HCT116 (cell line): ENCODE data around the gene PRKG1. TPM values are rescaled to one million over a fixed set of nuclear protein-coding genes. Genes with fewer than 3 reads are reported as not detected.

Experiments
- ATAC-seq: fragments of 200-7000 bp; cut with Tn5 transposase; 2 replicates; pipeline ENCODE4 v1.9.1; 2020; ENCODE audit warnings: mild to moderate bottlenecking, moderate library complexity
- BruUV-seq: library from RNA; stranded (reverse); fragments of 400-500 nt; replicated peaks from 2 replicates; lab custom pipeline; 2021; lab: Mats Ljungman, UMichigan
- CTCF ChIA-PET: fragments of 300-600 bp; sonication (Branson Sonifier 250); formaldehyde crosslinking; loops from one replicate; lab custom pipeline; 2021; ENCODE audit warnings: antibody characterized with exemption; lab: Charles Lee
- POLR2A ChIA-PET: fragments of 300-600, 350-600 bp; sonication (Branson Sonifier 250); formaldehyde crosslinking; loops from one replicate; lab custom pipeline; 2021; ENCODE audit warnings: antibody characterized with exemption; lab: Charles Lee
- RAD21 ChIA-PET, 2 experiments: fragments of 300-600 bp; sonication (Branson Sonifier 250); formaldehyde crosslinking; loops; one replicate each; lab custom pipeline; 2023; ENCODE audit warnings: low total read pairs in 2 of 2; ENCODE audit not compliant: uncharacterized antibody in 2 of 2, unreplicated experiment in 2 of 2, low non-redundant PET in 1 of 2; lab: Charles Lee
- DNase-seq: peaks from one replicate; pipeline ENCODE4 v3.0.0-alpha.2; 2010; ENCODE audit warnings: low read depth, low spot score
- H2AFZ ChIP-seq: fragments of 200-600 bp; shearing (Covaris generic), sonication (generic); 2 replicates; pipeline ENCODE4 v1.6.1; 2017; ENCODE audit warnings: low read depth, mixed run types, mixed read lengths, antibody characterized with exemption, low read length; ENCODE audit not compliant: poor library complexity, severe bottlenecking
- H3K27ac ChIP-seq: 2 replicates; pipeline ENCODE4 v1.5.1; 2012; ENCODE audit warnings: low read depth, low read length
- H3K27me3 ChIP-seq: fragments of 200-600 bp; sonication (generic); 2 replicates; pipeline ENCODE4 v1.6.1; 2016; ENCODE audit warnings: mixed run types, low read length, mixed read lengths; ENCODE audit not compliant: insufficient read depth
- H3K36me3 ChIP-seq, 2 experiments: fragments of 200-500 bp in 1 of 2; fragments of 200-600 bp in 1 of 2; sonication (Bioruptor generic) in 1 of 2; sonication (generic) in 1 of 2; 2 replicates each; pipeline versions ENCODE4 v1.5.1 to v1.6.1; 2014 to 2016; ENCODE audit warnings: low read length in 2 of 2, inconsistent platforms in 1 of 2, mixed read lengths in 1 of 2, mixed run types in 1 of 2; ENCODE audit not compliant: insufficient read depth in 2 of 2, control insufficient read depth in 1 of 2
- H3K4me1 ChIP-seq, 2 experiments: fragments of 200-600 bp in 1 of 2; sonication (generic) in 1 of 2; 2 replicates each; pipeline versions ENCODE4 v1.5.1 to v1.6.1; 2012 to 2017; ENCODE audit warnings: low read length in 2 of 2, inconsistent platforms in 1 of 2, mild to moderate bottlenecking in 1 of 2, mixed read lengths in 1 of 2, mixed run types in 1 of 2, moderate library complexity in 1 of 2; ENCODE audit not compliant: insufficient read depth in 2 of 2, control insufficient read depth in 1 of 2
- H3K4me2 ChIP-seq: fragments of 200-600 bp; sonication (generic); 2 replicates; pipeline ENCODE4 v1.6.1; 2017; ENCODE audit warnings: mixed run types, low read length, mixed read lengths
- H3K4me3 ChIP-seq, 2 experiments: fragments of 200-600 bp in 1 of 2; sonication (generic) in 1 of 2; replicated peaks in 1 of 2; 2 replicates each; pipeline ENCODE4 v1.5.1; 2011 to 2016; ENCODE audit warnings: low read length in 2 of 2, control low read depth in 1 of 2, low read depth in 1 of 2, mild to moderate bottlenecking in 1 of 2, mixed read lengths in 1 of 2, mixed run types in 1 of 2
- H3K79me2 ChIP-seq: fragments of 200-600 bp; sonication (generic); 2 replicates; pipeline ENCODE4 v1.6.1; 2017; ENCODE audit warnings: mild to moderate bottlenecking, mixed run types, low read length, moderate library complexity, mixed read lengths; ENCODE audit not compliant: insufficient read depth
- H3K9ac ChIP-seq: fragments of 200-600 bp; sonication (generic); 2 replicates; pipeline ENCODE4 v1.6.1; 2016; ENCODE audit warnings: low read length, mixed read lengths
- H3K9me2 ChIP-seq: fragments of 200-600 bp; sonication (generic), shearing (Covaris generic); 2 replicates; pipeline ENCODE4 v1.6.1; 2017; ENCODE audit warnings: mixed run types, mild to moderate bottlenecking, moderate library complexity; ENCODE audit not compliant: insufficient read depth
- H3K9me3 ChIP-seq, 2 experiments: fragments of 200-500 bp in 1 of 2; fragments of 200-600 bp in 1 of 2; sonication (Bioruptor generic) in 1 of 2; sonication (generic) in 1 of 2; 2 replicates each; pipeline ENCODE4 v1.6.1; 2014 to 2017; ENCODE audit warnings: low read length in 2 of 2, mixed read lengths in 2 of 2, inconsistent platforms in 1 of 2, low read depth in 1 of 2, mild to moderate bottlenecking in 1 of 2, mixed run types in 1 of 2, moderate library complexity in 1 of 2; ENCODE audit not compliant: control insufficient read depth in 1 of 2, insufficient read depth in 1 of 2
- H4K20me1 ChIP-seq: fragments of 200-600 bp; sonication (generic), shearing (Covaris generic); 2 replicates; pipeline ENCODE4 v1.6.1; 2017; ENCODE audit warnings: mixed run types, mild to moderate bottlenecking, moderate library complexity; ENCODE audit not compliant: insufficient read depth
- CBX3 ChIP-seq: IDR thresholded peaks from 2 replicates; pipeline ENCODE4 v1.6.1; 2012; ENCODE audit warnings: low read depth
- CEBPB ChIP-seq: IDR thresholded peaks from 2 replicates; pipeline ENCODE4 v1.6.1; 2012; ENCODE audit warnings: low read depth
- CTCF ChIP-seq, 3 experiments: fragments of 200-600 bp in 1 of 3; sonication (generic) in 1 of 3; IDR thresholded peaks in 2 of 3; conservative IDR thresholded peaks in 1 of 3; 2 replicates each; pipeline ENCODE4 v1.5.1; 2012 to 2017; ENCODE audit warnings: low read depth in 2 of 3, low read length in 2 of 3, antibody characterized with exemption in 1 of 3, borderline replicate concordance in 1 of 3, control low read depth in 1 of 3, mild to moderate bottlenecking in 1 of 3, mixed read lengths in 1 of 3, mixed run types in 1 of 3, moderate library complexity in 1 of 3; ENCODE audit not compliant: insufficient read depth in 1 of 3
- ELF1 ChIP-seq: IDR thresholded peaks from 2 replicates; pipeline ENCODE4 v1.6.1; 2012; ENCODE audit warnings: low read depth, borderline replicate concordance
- EZH2phosphoT487 ChIP-seq: fragments of 200-600 bp; IDR thresholded peaks from 2 replicates; pipeline ENCODE4 v1.6.1; 2018; ENCODE audit warnings: antibody characterized with exemption, borderline replicate concordance
- FOSL1 ChIP-seq: IDR thresholded peaks from 2 replicates; pipeline ENCODE4 v1.6.1; 2012; ENCODE audit warnings: low read depth
- JUND ChIP-seq: IDR thresholded peaks from 2 replicates; pipeline ENCODE4 v1.6.1; 2012
- MAX ChIP-seq: IDR thresholded peaks from 2 replicates; pipeline ENCODE4 v1.6.1; 2012
- POLR2A ChIP-seq: IDR thresholded peaks from 2 replicates; pipeline ENCODE4 v1.7.0; 2011; ENCODE audit warnings: borderline replicate concordance; ENCODE audit not compliant: insufficient read depth, insufficient read length; ENCODE audit errors: extremely low read depth
- RAD21 ChIP-seq: IDR thresholded peaks from 2 replicates; pipeline ENCODE4 v1.6.1; 2012; ENCODE audit warnings: low read depth, mild to moderate bottlenecking
- SIN3A ChIP-seq: IDR thresholded peaks from 2 replicates; pipeline ENCODE4 v1.6.1; 2012; ENCODE audit warnings: low read depth
- SRF ChIP-seq: IDR thresholded peaks from 2 replicates; pipeline ENCODE4 v1.6.1; 2012; ENCODE audit warnings: low read depth
- YY1 ChIP-seq: IDR thresholded peaks from 2 replicates; pipeline ENCODE4 v1.6.1; 2011; ENCODE audit warnings: low read length, low read depth, moderate library complexity, mild to moderate bottlenecking; ENCODE audit not compliant: insufficient replicate concordance; ENCODE audit errors: extremely low read depth
- ZBTB33 ChIP-seq: IDR thresholded peaks from 2 replicates; pipeline ENCODE4 v1.6.1; 2011; ENCODE audit warnings: mild to moderate bottlenecking, low read length, moderate library complexity; ENCODE audit not compliant: insufficient replicate concordance; ENCODE audit errors: extremely low read depth
- ZFX ChIP-seq: fragments of 450-650 bp; IDR thresholded peaks from 2 replicates; pipeline ENCODE4 v1.6.1; 2017
- intact Hi-C: fragments of 100-400 bp; cut with micrococcal nuclease; formaldehyde crosslinking; loops from 2 replicates; pipeline ENCODE4 v1.10.0; 2022
- total RNA-seq: library from RNA; stranded (reverse); gene quantifications from one replicate; pipeline ENCODE4 v1.2.1, GENCODE V29; 2021; ENCODE audit not compliant: unreplicated experiment

PRKG1 gene
- total RNA-seq, 1 experiment from 2014 or later: 1.4 TPM

- ChIA-PET RAD21 (no interaction called here), POLR2A (no interaction called here), CTCF (no interaction called here)
- intact Hi-C loops: no loop called here
- Histone ChIP-seq H3K4me3 (no peak overlapping the region), H3K27ac (no peak overlapping the region), H3K9ac (no peak overlapping the region), H3K4me2 (no peak overlapping the region), H3K9me3 (no peaks in the 10 kb centered on the region), H2AFZ (no peak overlapping the region), H3K4me1 (no peaks in the 10 kb centered on the region), H3K36me3 (no peaks in the 10 kb centered on the region; a peak in 1 of 4 replicates), H3K9me2 (no peaks in the 10 kb centered on the region), H3K27me3 (peaks cover 16% of the 10 kb centered on the region), H4K20me1 (no peaks in the 10 kb centered on the region), H3K79me2 (no peaks in the 10 kb centered on the region)
- TF ChIP-seq ELF1: no peak
- no peak for TF ChIP-seq SIN3A
- no peak for TF ChIP-seq JUND
- TF ChIP-seq ZFX: no peak
- no peak for TF ChIP-seq CBX3
- TF ChIP-seq CEBPB: no peak
- TF ChIP-seq RAD21: no peak
- TF ChIP-seq ZBTB33: no peak
- no peak for TF ChIP-seq YY1
- BruUV-seq: no TSS peak
- ATAC-seq (no peak), DNase-seq (no peak)
Measured at GRCh38 chr10:51156926-51157325, 82.6 kb downstream of the PRKG1 start.

GRCh38 chr10:51158832-51159231 is 84.5 kb downstream of the PRKG1 start:
- DNase-seq (no peak), ATAC-seq (no peak)
- Histone ChIP-seq H3K27ac (no peak overlapping the region), H3K4me3 (no peak overlapping the region), H2AFZ (no peak overlapping the region), H3K9me3 (no peaks in the 10 kb centered on the region), H3K9ac (no peak overlapping the region), H3K9me2 (no peaks in the 10 kb centered on the region), H4K20me1 (no peaks in the 10 kb centered on the region), H3K27me3 (peaks cover 6% of the 10 kb centered on the region; the same call in 1 of the 2 replicates), H3K4me2 (no peak overlapping the region), H3K79me2 (no peaks in the 10 kb centered on the region), H3K36me3 (no peaks in the 10 kb centered on the region), H3K4me1 (no peaks in the 10 kb centered on the region)
- no TSS peak for BruUV-seq
- CTCF ChIA-PET: no interaction called here
- RAD21 ChIA-PET: no interaction called here
- intact Hi-C loops: no loop called here
- POLR2A ChIA-PET: no interaction called here
- TF ChIP-seq EZH2phosphoT487 (no peak), MAX (no peak), CEBPB (no peak), SRF (no peak), YY1 (no peak), FOSL1 (no peak), SIN3A (no peak), POLR2A (no peak), RAD21 (no peak), ZBTB33 (no peak), CBX3 (no peak), CTCF (IDR thresholded peaks at IDR 0.05 in 2 of 3, conservative IDR thresholded peaks at IDR 0.05 in 1 of 3; ENCODE audit: borderline replicate concordance in 1 of 3, insufficient read depth in 1 of 3, low read depth in 2 of 3, low read length in 2 of 3) (no peak)
